MCF 10A (cell line): Measurements from ENCODE around the gene GAL3ST3. TPM values are rescaled to one million over a fixed set of nuclear protein-coding genes. Genes with fewer than 3 reads are reported as not detected.

Experiments
- BruUV-seq: library from RNA; stranded (reverse); fragments of 400-500 nt; replicated peaks from 2 replicates; lab custom pipeline; 2021; lab: Mats Ljungman, UMichigan
- CTCF ChIA-PET: fragments of 300-600 bp; sonication (Branson Sonifier 250); formaldehyde crosslinking; extraction: SDS; loops from one replicate; lab custom pipeline; 2021; ENCODE audit warnings: antibody characterized with exemption, inconsistent platforms; lab: Yijun Ruan, JAX
- POLR2A ChIA-PET: fragments of 300-600, 350-650 bp; sonication (Branson Sonifier 250); formaldehyde crosslinking; extraction: SDS; loops from one replicate; lab custom pipeline; 2020; ENCODE audit warnings: antibody characterized with exemption, inconsistent platforms; lab: Yijun Ruan, JAX
- DNase-seq: peaks from one replicate; pipeline ENCODE4 v3.0.0-alpha.2; 2018; ENCODE audit not compliant: unreplicated experiment
- H3K27ac Mint-ChIP-seq: one replicate; pipeline ENCODE4 v1.8.0; 2022; ENCODE audit warnings: mild to moderate bottlenecking, low read depth, mixed read lengths; ENCODE audit not compliant: unreplicated experiment
- H3K27me3 Mint-ChIP-seq: one replicate; pipeline ENCODE4 v1.8.0; 2022; ENCODE audit warnings: mixed read lengths; ENCODE audit not compliant: insufficient read depth, unreplicated experiment
- H3K36me3 Mint-ChIP-seq: one replicate; pipeline ENCODE4 v1.8.0; 2022; ENCODE audit warnings: mild to moderate bottlenecking, moderate library complexity, mixed read lengths; ENCODE audit not compliant: insufficient read depth, unreplicated experiment
- H3K4me1 Mint-ChIP-seq: one replicate; pipeline ENCODE4 v1.8.0; 2022; ENCODE audit warnings: mixed read lengths; ENCODE audit not compliant: insufficient read depth, unreplicated experiment
- H3K4me3 Mint-ChIP-seq: one replicate; pipeline ENCODE4 v1.8.0; 2022; ENCODE audit warnings: mild to moderate bottlenecking, moderate library complexity, mixed read lengths; ENCODE audit not compliant: unreplicated experiment
- H3K9me3 Mint-ChIP-seq: one replicate; pipeline ENCODE4 v1.8.0; 2022; ENCODE audit warnings: mixed read lengths; ENCODE audit not compliant: unreplicated experiment
- intact Hi-C: fragments of 100-400 bp; cut with micrococcal nuclease; formaldehyde crosslinking; loops from 2 replicates; pipeline ENCODE4 v1.14.1; 2022
- total RNA-seq: library from RNA; stranded (reverse); gene quantifications from 2 replicates; pipeline ENCODE4 v1.2.3, GENCODE V29; 2022
- TF ChIP-seq, protein P1 (sequence below): fragments of 200-600 bp; IDR thresholded peaks from one replicate; pipeline ENCODE4 v1.8.0; 2022; ENCODE audit warnings: antibody characterized with exemption, mild to moderate bottlenecking; ENCODE audit not compliant: unreplicated experiment

The GAL3ST3 gene
- total RNA-seq, 1 experiment from 2014 or later, result not detected

DNA sequence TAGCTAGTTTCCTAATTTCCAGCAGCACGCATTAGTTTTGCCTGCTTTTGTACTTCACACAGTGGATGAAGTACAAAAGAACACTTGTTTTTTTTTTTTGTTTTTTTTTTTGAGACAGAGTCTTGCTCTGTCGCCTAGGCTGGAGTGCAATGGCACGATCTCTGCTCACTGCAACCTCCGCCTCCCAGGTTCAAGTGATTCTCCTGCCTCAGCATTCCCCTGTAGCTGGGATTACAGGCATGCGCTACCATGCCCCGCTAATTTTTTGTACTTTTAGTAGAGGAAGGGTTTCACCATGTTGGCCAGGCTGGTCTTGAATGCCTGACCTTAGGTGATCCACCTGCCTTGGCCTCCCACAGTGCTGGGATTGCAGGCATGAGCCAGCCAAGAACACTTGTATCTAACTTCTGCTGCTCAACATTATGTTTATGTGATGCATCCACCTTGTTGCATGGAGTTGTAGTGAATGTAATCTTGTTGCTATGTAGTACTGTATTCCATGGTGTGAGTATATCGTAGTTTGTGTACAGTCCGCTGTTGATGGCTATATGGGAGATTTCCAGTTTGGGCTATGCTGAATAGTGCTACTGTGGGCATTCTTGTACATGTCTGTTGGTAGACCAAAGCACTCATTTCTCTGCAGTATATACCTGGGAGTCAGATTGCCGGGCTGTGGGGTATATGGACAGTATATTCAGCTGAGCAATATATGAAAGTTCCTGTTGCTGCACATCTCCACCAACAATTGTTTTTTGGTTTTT is 38.4 kb upstream of the GAL3ST3 start:
- CTCF ChIA-PET, result interaction anchor here (0.6 kb wide), 1 partner anchor 47 kb away, joined by 3 read pairs; no protein-coding TSS in a partner anchor
- Mint-ChIP-seq H3K27ac (no peak overlapping the region), H3K4me1 (peaks cover 17% of the 10 kb centered on the region), H3K36me3 (no peaks in the 10 kb centered on the region), H3K4me3 (no peak overlapping the region), H3K9me3 (no peaks in the 10 kb centered on the region), H3K27me3 (no peaks in the 10 kb centered on the region)
- intact Hi-C loops, result no loop called here
- POLR2A ChIA-PET, result interaction anchor here (0.6 kb wide), 1 partner anchor 32 kb away, joined by 3 read pairs; no protein-coding TSS in a partner anchor
- DNase-seq, result no peak
- no TSS peak for BruUV-seq
- TF ChIP-seq, protein P1, sequence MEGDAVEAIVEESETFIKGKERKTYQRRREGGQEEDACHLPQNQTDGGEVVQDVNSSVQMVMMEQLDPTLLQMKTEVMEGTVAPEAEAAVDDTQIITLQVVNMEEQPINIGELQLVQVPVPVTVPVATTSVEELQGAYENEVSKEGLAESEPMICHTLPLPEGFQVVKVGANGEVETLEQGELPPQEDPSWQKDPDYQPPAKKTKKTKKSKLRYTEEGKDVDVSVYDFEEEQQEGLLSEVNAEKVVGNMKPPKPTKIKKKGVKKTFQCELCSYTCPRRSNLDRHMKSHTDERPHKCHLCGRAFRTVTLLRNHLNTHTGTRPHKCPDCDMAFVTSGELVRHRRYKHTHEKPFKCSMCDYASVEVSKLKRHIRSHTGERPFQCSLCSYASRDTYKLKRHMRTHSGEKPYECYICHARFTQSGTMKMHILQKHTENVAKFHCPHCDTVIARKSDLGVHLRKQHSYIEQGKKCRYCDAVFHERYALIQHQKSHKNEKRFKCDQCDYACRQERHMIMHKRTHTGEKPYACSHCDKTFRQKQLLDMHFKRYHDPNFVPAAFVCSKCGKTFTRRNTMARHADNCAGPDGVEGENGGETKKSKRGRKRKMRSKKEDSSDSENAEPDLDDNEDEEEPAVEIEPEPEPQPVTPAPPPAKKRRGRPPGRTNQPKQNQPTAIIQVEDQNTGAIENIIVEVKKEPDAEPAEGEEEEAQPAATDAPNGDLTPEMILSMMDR, result no peak

DNA sequence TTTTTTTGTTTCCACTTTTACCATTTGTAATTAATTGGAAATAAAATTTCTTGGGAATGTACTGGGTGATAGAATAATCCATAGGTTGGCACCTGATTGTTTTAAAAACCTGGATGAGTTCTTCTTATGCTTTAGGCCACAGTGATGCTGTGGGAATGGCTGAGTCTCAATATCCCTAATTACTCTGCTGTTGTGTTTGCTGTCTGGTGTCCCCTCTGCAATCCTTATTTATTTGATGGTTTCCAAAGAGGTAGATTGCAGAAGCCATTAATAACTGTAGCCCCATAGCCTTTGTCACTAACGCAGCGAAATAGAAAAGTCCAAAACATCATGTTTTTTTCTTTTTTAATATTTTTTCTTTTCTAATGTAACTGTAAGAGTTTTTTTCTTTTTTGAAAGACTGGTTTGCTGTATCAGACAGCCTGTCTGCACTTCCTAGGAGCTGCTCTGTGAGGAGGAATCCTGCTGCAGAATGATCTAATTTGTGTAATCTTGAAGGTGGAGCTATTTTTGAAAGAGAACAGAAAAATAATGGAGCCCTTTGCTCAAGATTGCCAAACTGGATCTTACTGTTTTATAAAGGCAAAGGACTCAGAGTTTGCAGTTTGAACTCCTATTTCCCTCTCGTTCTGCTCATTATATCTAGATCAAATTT is 36.0 kb upstream of the GAL3ST3 start:
- intact Hi-C loops, result no loop called here
- POLR2A ChIA-PET, result no interaction called here
- Mint-ChIP-seq H3K36me3 (peaks cover 5% of the 10 kb centered on the region), H3K4me3 (no peak overlapping the region), H3K9me3 (no peaks in the 10 kb centered on the region), H3K4me1 (peaks cover 38% of the 10 kb centered on the region), H3K27me3 (no peaks in the 10 kb centered on the region), H3K27ac (no peak overlapping the region)
- CTCF ChIA-PET, result no interaction called here
- DNase-seq, result no peak
- TF ChIP-seq, protein P1, result no peak
- BruUV-seq, result no TSS peak

DNA sequence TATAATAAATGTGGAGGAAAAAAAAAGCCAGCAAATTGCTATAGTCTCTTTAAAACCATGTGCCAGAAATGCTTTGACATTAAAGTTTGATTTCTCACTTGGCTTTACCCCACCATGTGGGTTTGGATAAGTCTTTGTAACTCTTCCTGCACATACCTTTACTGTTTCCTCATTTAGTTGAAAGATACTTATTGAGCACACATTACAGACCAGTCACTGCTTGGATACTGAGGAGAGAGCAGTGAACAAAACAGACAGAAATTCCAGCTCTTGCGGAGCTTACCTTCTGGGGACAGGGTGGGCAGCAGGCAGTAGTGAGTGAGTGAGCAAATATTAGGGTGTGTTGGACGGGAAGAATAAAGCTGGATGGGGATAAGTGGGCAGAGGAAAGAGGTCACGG is 34.8 kb upstream of the GAL3ST3 start:
- CTCF ChIA-PET, result interaction anchor here (0.8 to 0.9 kb wide), 2 partner anchors 39 to 102 kb away, joined by 3 to 4 read pairs; no protein-coding TSS in a partner anchor
- H3K27ac Mint-ChIP-seq, result no peak overlapping the region
- H3K4me1 Mint-ChIP-seq, result peaks cover 44% of the 10 kb centered on the region
- no peak overlapping the region for H3K4me3 Mint-ChIP-seq
- POLR2A ChIA-PET, result interaction anchor here (0.6 kb wide), 1 partner anchor 13 kb away, joined by 3 read pairs; no protein-coding TSS in a partner anchor
- H3K9me3 Mint-ChIP-seq, result no peaks in the 10 kb centered on the region
- BruUV-seq, result no TSS peak
- no peak for DNase-seq
- intact Hi-C loops, result no loop called here
- peaks cover 6% of the 10 kb centered on the region for H3K36me3 Mint-ChIP-seq
- TF ChIP-seq, protein P1, result no peak
- no peaks in the 10 kb centered on the region for H3K27me3 Mint-ChIP-seq
